ENCODE data around the gene TERT.

The TERT gene

DNA sequence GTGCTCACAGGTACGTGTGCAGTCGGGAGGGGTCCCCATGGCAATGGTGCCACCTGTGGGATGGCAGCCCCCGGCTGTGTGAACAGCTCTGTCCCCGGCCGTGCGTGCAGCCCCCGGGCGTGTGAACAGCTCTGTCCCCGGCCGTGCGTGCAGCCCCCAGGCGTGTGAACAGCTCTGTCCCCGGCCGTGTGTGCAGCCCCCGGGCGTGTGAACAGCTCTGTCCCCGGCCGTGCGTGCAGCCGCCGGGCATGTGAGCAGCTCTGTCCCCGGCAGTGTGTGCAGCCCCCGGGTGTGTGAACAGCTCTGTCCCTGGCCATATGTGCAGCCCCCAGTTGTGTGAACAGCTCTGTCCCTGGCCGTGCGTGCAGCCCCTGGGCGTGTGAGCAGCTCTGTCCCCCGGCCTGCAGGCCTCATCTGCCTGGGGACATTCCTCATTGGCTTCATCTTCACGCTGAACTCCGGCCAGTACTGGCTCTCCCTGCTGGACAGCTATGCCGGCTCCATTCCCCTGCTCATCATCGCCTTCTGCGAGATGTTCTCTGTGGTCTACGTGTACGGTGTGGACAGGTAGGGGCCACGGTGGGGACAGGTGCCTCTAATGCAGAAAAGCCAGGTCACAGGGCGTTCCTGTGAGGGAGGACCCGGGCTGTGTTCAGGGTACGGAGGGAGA, 75.6 kb downstream of the TERT start:
- no peak for DNase-seq (ENCODE audit: low read depth in 2 of 2)

DNA sequence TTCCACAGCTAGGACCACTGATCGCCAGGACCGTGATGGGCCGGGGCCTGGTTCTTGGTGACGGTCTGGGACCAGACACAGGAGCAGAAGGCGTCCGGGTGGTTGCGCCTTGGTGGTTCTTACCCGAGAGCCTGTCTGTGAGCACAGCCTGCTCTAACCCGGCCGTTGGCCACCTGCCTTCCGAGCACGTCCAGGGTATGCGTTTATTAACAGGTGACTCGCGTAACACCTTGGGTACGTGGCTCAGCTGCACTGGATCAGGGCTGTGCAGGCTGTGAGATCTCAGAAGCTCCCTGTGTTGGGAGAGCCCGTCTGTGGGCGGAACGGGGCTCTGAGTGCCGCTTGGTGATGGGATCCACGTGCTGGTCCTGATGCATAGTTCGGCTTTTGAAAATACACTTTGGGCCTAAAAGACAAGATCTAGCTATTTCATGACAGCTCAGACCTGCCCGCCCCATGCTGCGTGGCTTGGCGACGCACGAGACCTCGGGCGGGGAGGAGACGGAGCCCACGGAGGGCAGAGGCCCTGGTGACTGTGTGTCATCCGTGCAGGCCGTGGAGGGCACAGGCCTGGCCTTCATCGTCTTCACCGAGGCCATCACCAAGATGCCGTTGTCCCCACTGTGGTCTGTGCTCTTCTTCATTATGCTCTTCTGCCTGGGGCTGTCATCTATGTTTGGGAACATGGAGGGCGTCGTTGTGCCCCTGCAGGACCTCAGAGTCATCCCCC, 76.4 kb downstream of the TERT start:
- no peak for DNase-seq (ENCODE audit: low read depth in 2 of 2)

DNA sequence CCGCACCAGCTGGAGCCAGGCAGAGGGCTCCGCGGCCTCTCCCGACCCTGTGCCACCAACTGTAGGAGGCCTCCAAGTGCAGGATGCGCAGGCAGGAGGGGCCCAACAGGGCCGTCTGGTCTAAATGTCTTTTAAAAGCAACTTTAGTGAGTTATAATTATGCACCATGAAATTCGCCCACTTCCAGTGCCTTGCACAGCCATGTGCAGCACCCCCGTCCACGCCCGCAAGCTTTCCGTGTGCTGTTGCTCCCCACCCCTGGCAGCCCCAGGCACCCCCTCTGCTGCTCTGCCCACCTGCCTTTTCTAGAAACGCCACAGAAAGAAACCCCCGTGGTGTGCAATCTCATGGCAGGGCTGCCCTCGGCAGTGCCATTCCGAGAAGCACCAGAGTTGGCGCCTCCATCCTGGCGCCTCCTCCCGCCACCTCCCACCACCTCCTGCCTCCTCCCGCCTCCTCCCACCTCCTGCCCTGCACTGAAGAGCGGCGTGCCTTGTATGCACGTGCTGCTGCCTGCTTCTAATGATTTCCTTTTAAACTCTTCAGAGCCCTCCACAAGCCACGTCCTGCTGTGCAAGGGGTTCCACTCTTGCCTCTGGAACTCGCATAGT, 77.2 kb downstream of the TERT start:
- no peak for DNase-seq (ENCODE audit: low read depth in 2 of 2)

DNA sequence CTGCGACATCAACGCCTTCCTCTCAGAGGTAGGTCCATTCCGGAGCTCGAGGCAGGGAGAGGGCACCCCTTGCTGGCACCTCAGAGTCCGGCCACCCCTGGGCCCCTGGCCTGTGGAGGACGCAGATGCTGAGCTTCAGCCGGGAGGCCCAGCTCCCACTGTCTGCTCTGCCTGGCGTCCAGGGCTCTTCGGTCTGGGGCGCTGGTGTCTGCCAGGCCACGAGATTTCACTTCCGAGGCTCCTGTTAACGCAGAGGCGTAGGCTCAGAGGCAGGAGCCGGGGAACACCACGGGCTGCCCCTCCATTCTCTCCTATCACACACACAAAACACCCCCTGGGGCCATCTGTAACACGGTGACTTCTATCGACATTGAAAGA, 78.0 kb downstream of the TERT start:
- DNase-seq (ENCODE audit: low read depth in 2 of 2): no peak

DNA sequence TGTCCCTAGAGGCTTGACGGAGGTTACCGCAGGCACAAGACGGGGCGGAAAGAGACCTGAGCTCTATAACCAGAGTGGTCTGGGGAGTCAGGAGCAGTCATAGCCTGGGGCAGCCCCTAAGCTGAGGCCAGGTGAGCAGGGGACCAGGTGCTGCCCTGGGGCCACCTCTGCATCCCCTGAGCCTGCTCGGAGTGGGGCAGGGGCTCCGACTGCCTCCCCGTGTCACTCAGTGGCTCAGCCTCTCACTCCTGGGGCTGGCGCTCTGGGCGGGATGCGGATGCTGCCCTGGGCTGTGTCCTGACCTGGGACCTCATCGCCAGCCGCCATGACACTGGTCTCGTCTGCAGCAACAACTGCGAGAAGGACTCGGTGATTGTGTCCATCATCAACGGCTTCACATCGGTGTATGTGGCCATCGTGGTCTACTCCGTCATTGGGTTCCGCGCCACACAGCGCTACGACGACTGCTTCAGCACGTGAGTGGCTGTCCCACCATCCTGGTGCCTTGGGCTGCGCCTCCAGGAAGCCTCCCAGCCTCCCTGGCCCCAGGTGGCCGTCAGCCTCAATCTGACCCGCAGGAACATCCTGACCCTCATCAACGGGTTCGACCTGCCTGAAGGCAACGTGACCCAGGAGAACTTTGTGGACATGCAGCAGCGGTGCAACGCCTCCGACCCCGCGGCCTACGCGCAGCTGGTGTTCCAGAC, 78.5 kb downstream of the TERT start:
- DNase-seq (ENCODE audit: low read depth in 2 of 2): no peak

DNA sequence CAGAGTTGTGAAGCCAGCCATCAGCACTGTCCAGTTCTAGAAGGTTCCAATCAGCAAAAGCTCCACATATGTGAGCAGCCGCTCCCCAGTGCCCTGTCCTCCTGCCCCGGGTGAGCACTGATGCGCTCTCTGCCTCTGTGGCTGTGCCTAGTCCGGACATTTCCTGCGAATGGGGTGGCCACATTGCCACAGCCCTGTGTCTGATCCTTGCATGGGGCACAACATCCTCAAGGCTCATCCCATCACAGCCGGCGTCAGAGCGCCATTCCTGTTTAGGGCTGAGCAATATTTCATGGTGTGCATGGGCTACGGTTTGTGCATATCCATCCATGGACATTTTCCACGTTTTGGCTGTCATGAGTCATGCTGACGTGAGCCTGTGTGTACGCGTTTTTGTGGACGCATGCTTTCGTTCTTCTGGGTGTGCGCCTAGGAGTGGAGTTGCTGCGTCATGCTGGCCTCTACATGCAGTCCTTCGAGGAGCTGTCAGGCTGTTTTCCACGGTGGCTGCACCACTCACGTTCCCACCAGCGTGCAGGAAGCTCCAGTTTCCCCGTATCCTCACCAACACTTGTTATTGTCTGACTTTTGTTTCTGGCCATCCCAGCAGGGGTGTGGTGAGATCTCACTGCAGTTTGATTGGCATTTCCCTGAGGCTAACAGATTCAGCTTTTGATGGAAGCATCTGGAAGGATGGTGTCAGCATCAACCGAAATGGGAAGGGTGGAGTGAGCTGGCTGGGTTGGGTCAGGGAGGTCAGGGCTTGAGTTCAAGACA, 79.4 kb downstream of the TERT start:
- DNase-seq (ENCODE audit: low read depth in 2 of 2): no peak

DNA sequence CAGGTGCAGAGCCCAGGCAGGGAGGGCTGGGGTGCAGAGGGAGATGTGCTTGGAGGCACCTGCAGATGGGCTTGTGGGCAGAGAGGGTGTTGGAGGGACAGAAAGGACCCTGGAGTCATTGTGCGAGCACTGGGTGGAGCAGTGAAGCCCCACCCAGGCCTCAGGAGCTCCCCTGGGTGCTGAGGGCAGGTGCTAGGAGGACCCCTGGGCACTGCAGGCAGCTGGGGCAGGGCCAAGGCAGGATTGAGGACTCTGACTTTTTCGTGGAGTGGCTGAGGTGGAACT, 80.0 kb downstream of the TERT start:
- no peak for DNase-seq (ENCODE audit: low read depth in 2 of 2)

DNA sequence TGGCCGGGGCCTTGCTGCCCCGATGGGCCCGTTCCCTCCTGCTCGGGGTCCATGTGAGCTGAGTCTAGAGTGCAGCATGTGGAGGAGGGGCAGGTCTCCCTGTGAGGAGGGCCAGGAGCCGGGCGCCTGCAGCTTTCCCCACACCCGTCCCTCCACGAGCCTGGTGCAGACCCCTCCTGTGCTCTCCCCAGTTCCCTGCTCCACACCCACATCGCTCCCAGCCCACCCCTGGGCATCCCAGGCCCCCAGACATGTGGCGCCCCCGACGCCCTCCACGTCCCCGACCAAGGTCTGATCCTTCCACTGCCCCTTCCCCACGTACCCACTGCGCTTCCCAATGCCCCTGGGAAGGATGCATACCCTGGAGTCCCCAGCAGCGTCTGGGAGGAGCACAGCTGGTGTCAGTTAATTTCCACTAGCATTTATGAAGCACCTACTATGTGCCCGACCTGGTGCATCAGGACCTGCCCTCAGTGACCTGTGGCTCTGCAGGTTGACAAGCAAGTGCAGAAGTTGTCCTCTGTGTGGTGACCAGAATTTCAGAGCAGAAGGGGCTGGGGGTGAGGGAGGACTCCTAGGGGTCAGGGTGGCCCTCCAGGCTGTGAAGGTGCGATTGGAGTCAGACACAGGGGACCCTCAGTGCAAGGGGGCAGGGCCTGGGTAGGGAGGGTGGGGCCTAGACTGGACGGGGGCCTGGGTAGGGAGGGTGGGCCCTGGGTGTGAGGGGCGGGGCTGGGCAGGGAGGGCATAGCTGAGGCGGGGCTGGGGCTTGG, 80.5 kb downstream of the TERT start:
- DNase-seq (ENCODE audit: low read depth in 2 of 2): no peak

DNA sequence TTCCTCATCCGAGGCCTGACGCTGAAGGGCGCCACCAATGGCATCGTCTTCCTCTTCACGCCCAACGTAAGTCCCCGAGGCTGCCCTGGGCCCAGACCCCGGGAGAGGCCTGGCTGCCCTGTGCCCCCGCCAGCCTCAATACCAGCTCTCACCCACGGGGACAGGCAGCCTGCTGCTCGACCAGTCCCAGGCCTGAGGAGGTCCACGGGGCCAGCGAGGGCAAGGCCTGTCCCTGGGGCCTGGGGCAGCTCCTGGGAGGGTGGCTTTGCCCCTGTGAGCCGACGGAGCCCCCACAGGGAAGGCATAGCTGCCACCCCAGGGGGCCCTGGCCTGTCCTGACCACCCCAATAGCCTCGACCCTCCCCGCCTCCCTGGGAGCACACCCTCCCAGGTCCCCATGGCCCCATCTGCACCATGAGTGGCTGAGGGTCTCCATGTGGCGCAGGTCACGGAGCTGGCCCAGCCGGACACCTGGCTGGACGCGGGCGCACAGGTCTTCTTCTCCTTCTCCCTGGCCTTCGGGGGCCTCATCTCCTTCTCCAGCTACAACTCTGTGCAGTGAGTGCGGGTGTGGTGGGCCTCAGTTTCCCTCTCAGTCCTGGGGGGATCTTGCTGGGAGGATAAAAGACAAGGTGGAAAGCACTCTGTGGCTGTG, 81.2 kb downstream of the TERT start:
- DNase-seq (ENCODE audit: low read depth in 2 of 2): no peak

DNA sequence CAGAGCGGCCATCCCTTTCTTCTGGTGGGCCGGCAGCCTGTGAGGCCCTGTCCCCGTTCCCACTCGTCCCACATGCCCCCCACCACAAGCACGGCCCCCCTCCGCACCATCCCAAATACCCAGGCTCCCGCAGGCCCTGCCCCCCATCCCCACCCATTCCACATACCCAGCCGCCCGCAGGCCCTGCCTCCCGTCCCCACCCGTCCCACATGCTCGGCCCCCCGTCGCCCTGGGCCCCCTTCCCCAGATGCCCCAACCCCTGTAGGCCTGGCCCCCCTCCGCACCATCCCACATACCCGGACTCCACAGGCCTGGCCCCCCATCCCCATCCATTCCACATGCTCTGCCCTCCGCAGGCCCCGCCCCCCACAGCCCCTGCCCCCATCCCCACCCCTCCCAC, 82.0 kb downstream of the TERT start:
- DNase-seq (ENCODE audit: low read depth in 2 of 2): no peak

DNA sequence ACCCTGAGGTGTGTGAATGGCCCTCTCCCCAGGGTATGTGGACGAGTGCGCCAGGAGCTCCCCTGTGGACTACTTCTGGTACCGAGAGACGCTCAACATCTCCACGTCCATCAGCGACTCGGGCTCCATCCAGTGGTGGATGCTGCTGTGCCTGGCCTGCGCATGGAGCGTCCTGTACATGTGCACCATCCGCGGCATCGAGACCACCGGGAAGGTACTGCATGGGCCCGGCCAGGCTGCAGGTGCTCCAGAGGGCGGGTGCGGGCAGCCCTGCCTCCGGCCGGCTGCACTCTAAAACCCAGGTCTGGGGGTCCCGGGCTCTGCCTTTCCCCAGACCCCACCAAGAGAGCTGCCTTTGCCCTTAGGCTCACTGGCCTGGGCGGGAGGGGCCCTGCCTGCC, 82.6 kb downstream of the TERT start:
- no peak for DNase-seq (ENCODE audit: low read depth in 2 of 2)

DNA sequence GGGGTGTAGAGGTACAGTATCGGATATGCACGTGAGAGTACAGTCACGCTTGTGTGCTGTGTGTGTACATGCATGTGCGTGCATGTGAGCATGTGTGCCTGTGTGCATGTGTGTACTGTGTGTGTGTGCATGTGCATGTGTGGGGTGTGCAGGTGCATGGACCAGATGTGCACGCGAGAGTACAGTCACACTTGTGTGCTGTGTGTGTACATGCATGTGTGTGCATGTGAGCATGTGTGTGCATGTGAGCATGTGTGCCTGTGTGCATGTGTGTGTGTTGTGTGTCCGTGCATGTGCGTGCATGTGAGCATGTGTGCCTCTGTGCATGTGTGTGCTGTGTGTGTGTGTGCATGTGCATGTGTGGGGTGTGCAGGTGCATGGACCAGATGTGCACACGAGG, 83.2 kb downstream of the TERT start:
- DNase-seq (ENCODE audit: low read depth in 2 of 2): no peak

DNA sequence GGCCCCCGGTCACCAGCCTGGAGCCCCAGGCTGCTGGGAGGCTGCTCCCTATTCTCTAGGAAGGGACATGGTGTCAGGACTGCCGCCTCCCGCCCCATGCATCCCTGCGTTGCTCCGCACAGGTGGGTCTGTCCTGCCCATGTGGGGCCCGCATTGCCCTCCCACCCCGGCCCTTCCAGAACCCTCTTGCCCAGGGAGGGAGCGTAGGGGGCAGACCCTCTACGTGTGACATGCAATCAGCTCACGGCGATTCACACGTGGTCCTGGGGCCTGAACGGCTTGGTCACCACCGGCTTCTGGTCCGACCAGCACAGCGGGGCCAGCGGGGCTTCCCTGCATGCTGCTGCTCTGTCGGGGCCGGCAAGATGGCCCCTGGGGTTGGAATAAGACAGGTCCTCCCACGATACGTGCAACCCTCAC, 84.0 kb downstream of the TERT start:
- no peak for DNase-seq (ENCODE audit: low read depth in 2 of 2)

DNA sequence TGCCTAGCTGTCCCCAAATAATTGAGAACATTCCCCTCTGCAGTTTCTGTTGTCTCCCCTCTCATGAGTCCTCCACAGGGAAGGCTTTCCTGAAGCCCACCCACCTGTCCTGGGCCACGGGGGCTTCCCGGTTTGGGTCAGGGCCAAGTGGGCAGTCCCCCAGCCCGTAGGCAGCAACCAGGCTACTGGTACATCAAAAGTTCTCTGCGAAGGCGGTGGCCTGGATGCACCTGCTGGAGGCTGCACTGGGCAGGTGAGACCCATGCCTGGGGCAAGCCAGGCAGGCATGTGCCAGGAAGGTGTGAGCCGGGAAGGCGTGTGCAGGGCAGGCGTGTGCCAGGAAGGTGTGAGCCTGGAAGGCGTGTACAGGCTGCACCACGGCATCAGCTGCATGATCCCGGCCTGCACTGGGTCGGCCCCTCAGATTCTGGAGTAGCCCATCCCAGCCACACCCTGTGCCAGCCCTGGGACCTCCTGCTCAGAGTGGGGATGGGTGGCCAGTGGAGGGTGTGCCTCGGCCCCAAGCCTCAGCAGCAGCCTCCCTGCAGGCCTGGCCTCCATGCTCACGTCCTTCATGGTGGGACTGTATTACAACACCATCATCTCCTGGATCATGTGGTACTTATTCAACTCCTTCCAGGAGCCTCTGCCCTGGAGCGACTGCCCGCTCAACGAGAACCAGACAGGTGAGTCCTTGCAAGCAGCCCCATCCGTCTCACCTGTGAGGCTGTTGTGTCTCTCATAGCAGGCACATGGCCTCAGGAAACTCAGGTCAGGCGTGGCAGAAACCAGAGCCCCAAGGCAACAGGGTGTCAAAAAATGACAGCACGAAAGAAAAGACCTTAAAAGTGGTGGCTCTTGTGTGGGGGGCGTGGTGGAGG, 84.7 kb downstream of the TERT start:
- DNase-seq (ENCODE audit: low read depth in 2 of 2): no peak

DNA sequence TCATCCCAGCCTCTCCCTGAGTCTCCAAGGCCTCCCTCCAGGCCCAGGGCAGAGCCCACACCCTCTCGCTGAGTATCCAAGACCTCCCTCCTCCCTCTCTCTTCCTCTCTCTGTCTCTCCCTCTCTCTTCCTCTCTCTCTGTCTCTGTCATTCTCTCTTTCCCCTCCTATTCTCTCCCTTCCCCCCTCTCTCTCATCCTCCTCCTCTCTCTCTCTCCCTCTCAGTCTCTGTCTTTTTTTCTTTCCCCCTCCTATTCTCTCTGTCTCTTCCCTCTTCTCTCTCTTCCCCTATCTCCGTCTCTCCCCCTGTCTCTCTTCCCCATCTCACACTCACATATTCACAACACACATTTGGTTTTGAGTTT, 85.4 kb downstream of the TERT start:
- DNase-seq (ENCODE audit: low read depth in 2 of 2): no peak

DNA sequence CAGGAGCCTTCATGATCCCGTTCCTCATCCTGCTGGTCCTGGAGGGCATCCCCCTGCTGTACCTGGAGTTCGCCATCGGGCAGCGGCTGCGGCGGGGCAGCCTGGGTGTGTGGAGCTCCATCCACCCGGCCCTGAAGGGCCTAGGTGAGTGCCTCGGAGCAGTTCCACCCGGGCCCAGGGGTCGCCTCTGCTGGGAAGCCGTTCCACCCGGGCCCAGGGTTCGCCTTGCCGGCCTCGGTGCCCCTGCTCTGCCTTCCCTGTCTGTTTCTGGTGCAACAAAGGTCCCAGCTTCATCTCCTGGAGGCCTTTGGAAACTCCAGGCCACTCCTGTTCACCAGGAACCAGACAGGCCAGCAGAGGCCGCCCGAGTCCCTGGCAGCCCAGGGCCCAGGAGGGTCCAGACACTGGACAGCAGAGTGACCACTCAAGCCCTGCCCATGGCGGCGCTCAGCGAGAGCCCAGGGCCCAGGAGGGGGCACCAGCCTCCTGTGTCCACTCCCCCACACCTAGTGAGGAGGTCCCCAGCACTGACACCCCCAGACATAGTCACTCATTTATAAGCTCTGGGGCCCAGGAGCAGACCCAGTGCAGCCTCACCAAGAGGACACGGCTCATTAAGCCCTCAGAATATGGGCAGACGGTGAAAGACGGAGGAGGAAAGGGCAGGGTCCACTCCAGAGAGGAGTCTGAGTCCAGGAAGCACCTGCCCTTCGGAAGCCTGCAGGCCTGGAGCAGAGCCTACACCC, 86.0 kb downstream of the TERT start:
- no peak for DNase-seq (ENCODE audit: low read depth in 2 of 2)

DNA sequence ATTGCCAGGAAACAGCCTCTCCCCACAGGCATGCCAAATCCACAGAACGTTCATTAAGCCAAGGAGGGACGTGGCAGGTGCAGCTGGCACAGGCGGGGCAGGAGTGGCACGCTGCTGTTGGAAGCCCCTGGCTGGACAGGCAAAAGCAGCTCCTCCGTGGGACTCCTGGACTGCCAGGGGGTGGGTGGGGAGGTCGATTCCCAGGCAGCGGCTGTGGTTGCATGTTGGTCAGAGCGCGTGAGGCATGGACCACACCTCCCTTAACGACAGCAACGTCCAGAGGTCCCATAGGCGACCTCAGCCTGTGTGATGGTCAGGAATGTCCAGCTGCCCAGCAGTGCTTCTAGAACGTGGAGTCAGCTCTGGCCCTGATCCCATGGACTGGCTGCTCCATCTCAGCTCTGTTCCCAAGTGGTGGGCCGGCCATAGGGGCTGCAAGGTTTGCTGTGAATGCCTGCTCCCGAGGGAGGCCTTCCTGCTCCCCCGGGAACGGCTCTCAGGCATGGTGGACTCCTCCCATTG, 86.6 kb downstream of the TERT start:
- no peak for DNase-seq (ENCODE audit: low read depth in 2 of 2)

DNA sequence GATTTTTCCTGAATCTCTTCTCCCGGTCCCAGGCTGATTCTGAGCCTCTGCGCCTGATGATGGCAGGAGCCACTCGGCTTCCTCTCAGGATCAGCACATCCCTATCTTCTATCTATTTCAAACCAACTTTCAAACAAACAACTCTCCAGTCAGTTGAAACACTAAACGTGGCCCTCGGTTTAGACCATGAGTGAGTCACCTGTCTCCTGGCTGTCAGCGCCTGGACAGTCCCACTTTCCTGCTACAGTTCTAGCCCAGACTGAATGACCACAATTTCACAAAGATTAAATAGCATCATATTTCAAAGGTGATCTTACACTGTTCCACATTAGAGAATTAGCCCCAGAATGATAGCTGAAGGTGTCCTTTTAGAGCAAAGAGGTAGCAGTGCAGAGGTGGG, 87.3 kb downstream of the TERT start:
- no peak for DNase-seq (ENCODE audit: low read depth in 2 of 2)
